Naive thymus-derived CD8-positive, alpha-beta T cell (primary cell): Measurements from ENCODE around the gene SNX19. TPM values are rescaled to one million over a fixed set of nuclear protein-coding genes. Genes with fewer than 3 reads are reported as not detected.

Experiments
- ATAC-seq, 2 donors: fragments of 150-1000 bp; cut with Tn5 transposase in 1 of 2; sonication (Bioruptor Pico), chemical (Tn5 transposase) in 1 of 2; 1 replicate in 1 of 2; 2 replicates in 1 of 2; pipeline ENCODE4 v1.10.0; 2021; ENCODE audit warnings: mild to moderate bottlenecking in 2 of 2, moderate library complexity in 2 of 2
- POLR2A ChIA-PET: fragments of 350-600 bp; sonication (Branson Sonifier 250); formaldehyde crosslinking; loops from one replicate; lab custom pipeline; 2021; ENCODE audit warnings: antibody characterized with exemption; lab: Charles Lee
- DNase-seq, 10 donors: peaks; one replicate each; pipeline versions ENCODE4 v3.0.0 to v3.0.0-alpha.2; 2020 to 2022
- H3K27ac Mint-ChIP-seq, 10 donors: one replicate each; pipeline ENCODE4 v1.8.0; 2020 to 2022; ENCODE audit warnings: mild to moderate bottlenecking in 10 of 10, mixed read lengths in 10 of 10, moderate library complexity in 4 of 10, inconsistent platforms in 1 of 10
- H3K27me3 Mint-ChIP-seq, 5 donors: one replicate each; pipeline ENCODE4 v1.8.0; 2021 to 2022; ENCODE audit warnings: mixed read lengths in 5 of 5
- H3K36me3 Mint-ChIP-seq, 3 donors: one replicate each; pipeline ENCODE4 v1.8.0; 2020 to 2022; ENCODE audit warnings: mixed read lengths in 3 of 3, mild to moderate bottlenecking in 2 of 3, inconsistent platforms in 1 of 3
- H3K4me1 Mint-ChIP-seq, 4 donors: one replicate each; pipeline ENCODE4 v1.8.0; 2021 to 2022; ENCODE audit warnings: mixed read lengths in 4 of 4
- H3K4me3 Mint-ChIP-seq, 10 donors: one replicate each; pipeline ENCODE4 v1.8.0; 2020 to 2022; ENCODE audit warnings: mild to moderate bottlenecking in 10 of 10, mixed read lengths in 10 of 10, moderate library complexity in 6 of 10, inconsistent platforms in 1 of 10
- H3K9me3 Mint-ChIP-seq, 9 donors: one replicate each; pipeline ENCODE4 v1.8.0; 2020 to 2022; ENCODE audit warnings: mixed read lengths in 9 of 9, mild to moderate bottlenecking in 3 of 9, inconsistent platforms in 1 of 9, moderate library complexity in 1 of 9
- polyA plus RNA-seq, 3 donors: library from polyadenylated mRNA; unstranded; fragments of 300-500 nt; fragmentation: Illumina TruSeq; gene quantifications; one replicate each; pipeline ENCODE4 v1.2.3, GENCODE V29; 2021
- total RNA-seq, 8 experiments: library from RNA in 2 of 8; stranded (reverse) in 2 of 8; gene quantifications; one replicate each; pipeline ENCODE4 v1.2.3 and lab custom pipeline; 2021 to 2026

SNX19 gene
- total and polyA plus RNA-seq, 5 experiments from 2014 or later, result 12.9 to 66.7 (median 34.1) TPM

DNA sequence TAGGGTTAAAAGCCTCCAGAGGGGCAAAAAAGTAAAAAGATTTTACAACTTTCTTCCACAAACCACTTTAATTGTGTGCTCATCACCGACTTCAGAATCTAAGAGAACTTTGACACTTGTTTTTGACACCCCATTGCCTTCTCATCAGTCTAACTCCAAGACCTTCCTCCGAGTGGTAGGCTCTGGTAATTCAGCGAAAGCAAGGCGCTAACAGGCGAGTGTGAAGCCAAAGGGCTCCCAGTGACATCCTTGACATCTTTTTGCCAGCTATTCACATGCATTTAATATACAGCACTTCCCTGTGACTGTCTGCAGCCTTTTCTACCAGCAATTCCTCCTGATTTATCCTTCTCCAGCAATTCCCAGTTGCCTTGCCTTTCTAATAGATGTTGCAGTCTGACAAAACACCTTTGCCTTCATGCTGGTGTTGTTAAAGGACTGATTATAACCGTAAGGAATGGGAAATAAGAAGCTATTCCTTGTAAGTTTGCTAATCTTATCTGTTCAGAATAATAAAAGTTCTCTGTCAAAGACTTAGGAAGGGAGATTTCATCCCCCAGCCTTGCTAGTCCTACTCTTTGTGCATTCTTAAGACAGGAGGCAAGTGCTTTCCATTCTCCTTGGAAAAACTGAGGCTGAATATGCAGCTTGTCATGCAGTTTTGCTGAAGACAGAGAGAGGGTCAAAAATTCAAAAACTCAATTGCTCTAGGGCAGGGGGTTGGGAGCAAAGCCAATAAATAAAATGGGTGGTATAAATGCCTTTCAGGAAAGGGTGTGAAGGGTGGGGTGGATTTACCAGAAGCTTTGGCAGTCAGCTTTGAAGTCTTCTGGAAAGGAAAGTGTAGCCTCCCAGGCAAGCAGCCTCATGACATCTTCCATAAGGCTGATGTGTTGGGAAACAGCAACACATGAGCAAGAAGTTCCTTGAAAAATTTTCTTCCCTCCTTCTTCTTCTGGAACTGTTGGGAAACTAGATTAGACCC lies 39.1 kb downstream of the SNX19 start:
- DNase-seq (no peak), ATAC-seq (no peak)
- no peak overlapping the region for H3K4me3 Mint-ChIP-seq
- H3K27ac Mint-ChIP-seq, result peak overlapping the region in 2 of 10 donors; percentile 19 to 29
- H3K9me3 Mint-ChIP-seq, result no peaks in the 10 kb centered on the region
- no peaks in the 10 kb centered on the region for H3K27me3 Mint-ChIP-seq
- peaks cover 0 to 91% (median 12%) of the 10 kb centered on the region in 3 donors for H3K36me3 Mint-ChIP-seq
- POLR2A ChIA-PET, result no interaction called here
- H3K4me1 Mint-ChIP-seq, result peaks cover 0 to 2% (median 0%) of the 10 kb centered on the region in 4 donors

DNA sequence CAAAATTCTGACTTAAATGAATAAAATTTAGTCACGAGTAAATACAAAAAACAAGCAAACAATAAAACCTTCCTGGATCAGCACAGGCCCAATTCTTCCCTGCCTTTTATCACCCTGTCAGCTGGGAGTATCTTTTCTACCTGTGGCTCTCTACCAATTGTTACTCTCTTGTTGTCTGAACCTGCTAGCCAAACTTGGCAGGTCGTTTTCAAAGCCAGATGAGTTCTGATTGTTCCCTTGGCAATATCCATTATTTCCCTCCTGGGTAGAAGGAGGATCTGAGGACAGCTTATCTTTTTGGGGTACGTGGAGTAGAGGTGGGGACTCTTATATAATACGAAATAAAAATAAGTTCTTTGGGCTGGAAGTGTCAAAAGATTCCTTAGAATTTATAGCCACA lies 40.2 kb downstream of the SNX19 start:
- Mint-ChIP-seq H3K4me3 (no peak overlapping the region), H3K27ac (peak overlapping the region in 3 of 10 donors; percentile 6 to 63 (median 60)), H3K36me3 (peaks cover 0 to 88% (median 14%) of the 10 kb centered on the region in 3 donors), H3K27me3 (no peaks in the 10 kb centered on the region), H3K9me3 (no peaks in the 10 kb centered on the region), H3K4me1 (peaks cover 0 to 2% (median 0%) of the 10 kb centered on the region in 4 donors)
- ATAC-seq (no peak), DNase-seq (no peak)
- POLR2A ChIA-PET, result no interaction called here

DNA sequence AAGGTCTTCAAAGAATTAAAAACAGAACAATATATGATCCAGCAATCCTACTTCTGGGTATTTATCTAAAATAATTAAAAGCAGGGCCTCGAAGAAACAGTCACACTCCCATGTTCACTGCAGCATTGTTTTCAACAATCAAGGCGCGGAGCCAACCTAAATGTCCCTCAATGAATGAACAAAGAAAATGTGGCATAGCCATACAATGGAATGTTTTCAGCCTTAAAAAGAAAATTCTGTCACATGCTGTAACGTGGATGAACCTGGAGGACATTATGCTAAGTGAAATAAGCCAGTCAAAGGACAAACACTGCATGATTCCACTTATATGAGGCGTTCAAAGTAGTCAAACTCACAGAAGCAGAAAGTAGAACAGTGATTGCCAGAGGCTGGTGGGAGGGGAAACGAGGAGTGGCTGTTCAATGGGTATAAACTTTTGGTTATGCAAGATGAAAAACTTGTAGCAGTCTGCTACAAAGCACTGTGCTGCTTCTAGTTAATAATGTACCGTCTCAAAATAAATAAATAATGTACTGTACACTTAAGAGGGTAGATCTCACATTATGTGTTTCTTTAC lies 41.2 kb downstream of the SNX19 start:
- DNase-seq (no peak), ATAC-seq (no peak)
- POLR2A ChIA-PET, result no interaction called here
- no peaks in the 10 kb centered on the region for H3K9me3 Mint-ChIP-seq
- no peak overlapping the region for H3K4me3 Mint-ChIP-seq
- H3K27me3 Mint-ChIP-seq, result no peaks in the 10 kb centered on the region
- H3K27ac Mint-ChIP-seq, result peak overlapping the region in 1 of 10 donors; percentile 41
- H3K4me1 Mint-ChIP-seq, result peaks cover 0 to 4% (median 0%) of the 10 kb centered on the region in 4 donors
- peaks cover 0 to 89% (median 14%) of the 10 kb centered on the region in 3 donors for H3K36me3 Mint-ChIP-seq

DNA sequence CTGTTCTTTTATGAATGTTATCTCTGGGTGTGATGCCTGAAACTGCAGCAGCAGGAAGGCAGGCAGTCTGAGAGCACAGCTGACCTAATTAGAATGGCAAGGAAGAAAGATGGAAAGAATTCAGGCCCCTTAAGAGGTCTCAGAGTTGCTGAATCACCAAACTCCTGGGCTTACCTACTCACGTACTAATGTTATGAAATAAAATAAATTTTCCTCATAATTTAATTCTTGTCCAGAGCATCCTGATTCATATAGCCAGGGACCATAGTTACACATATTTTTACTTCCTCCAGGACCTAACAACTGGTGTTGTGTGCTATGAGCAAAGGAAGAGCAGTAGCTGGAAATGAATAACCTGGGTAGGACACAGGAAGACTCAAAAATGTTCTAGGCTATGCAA lies 41.9 kb downstream of the SNX19 start:
- ATAC-seq, result no peak
- H3K27me3 Mint-ChIP-seq, result no peaks in the 10 kb centered on the region
- DNase-seq, result no peak
- peak overlapping the region in 1 of 10 donors; percentile 87 for H3K27ac Mint-ChIP-seq
- H3K9me3 Mint-ChIP-seq, result no peaks in the 10 kb centered on the region
- H3K36me3 Mint-ChIP-seq, result peaks cover 0 to 89% (median 13%) of the 10 kb centered on the region in 3 donors
- H3K4me1 Mint-ChIP-seq, result peaks cover 0 to 4% (median 0%) of the 10 kb centered on the region in 4 donors
- H3K4me3 Mint-ChIP-seq, result no peak overlapping the region
- POLR2A ChIA-PET, result no interaction called here

DNA sequence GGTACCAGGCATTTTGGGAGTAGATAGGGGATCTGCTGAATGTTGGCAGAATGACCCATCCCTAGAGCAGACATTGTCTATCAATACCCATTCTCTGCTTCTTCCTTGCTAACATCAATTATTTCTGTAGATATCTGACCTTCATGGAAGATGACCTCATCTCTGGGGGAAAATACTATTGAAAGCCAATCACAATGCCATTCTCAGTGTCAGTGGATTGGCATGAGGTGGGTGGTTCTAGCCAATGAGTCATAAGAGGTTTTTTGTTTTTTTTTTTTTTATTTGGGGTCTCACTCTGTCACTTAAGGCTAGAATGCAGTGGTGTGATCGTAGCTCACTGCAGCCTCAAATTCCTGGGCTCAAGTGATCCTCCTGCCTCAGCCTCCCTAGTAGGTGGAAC lies 42.5 kb downstream of the SNX19 start:
- Mint-ChIP-seq H3K4me1 (peaks cover 0 to 4% (median 0%) of the 10 kb centered on the region in 4 donors), H3K4me3 (no peak overlapping the region), H3K27me3 (no peaks in the 10 kb centered on the region), H3K36me3 (peaks cover 0 to 86% (median 13%) of the 10 kb centered on the region in 3 donors), H3K9me3 (no peaks in the 10 kb centered on the region), H3K27ac (peak overlapping the region in 2 of 10 donors; percentile 12 to 52)
- ATAC-seq (no peak), DNase-seq (no peak)
- POLR2A ChIA-PET, result no interaction called here

DNA sequence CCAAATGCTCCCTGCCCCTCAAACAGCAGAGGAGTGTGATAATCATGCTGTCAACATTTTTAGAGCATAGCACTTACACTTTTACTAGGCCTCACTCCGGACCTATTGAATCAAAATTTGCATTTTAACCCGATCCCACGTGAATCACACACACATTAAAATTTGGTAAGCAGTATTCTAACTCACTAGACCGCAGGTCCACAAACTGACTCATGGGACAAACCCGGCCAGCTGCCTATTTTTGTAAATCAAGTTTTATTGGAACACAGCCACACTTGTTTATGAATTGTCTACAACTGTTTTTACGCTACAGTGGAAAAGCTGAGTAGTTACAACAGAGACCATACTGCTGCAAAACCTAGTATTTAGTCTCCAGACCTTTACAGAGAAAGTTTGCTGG lies 43.3 kb downstream of the SNX19 start:
- H3K4me3 Mint-ChIP-seq, result no peak overlapping the region
- no peak for DNase-seq
- peak overlapping the region in 2 of 10 donors; percentile 3 to 29 for H3K27ac Mint-ChIP-seq
- POLR2A ChIA-PET, result no interaction called here
- H3K9me3 Mint-ChIP-seq, result no peaks in the 10 kb centered on the region
- H3K27me3 Mint-ChIP-seq, result no peaks in the 10 kb centered on the region
- peaks cover 0 to 78% (median 11%) of the 10 kb centered on the region in 3 donors for H3K36me3 Mint-ChIP-seq
- ATAC-seq, result no peak
- H3K4me1 Mint-ChIP-seq, result peaks cover 0 to 4% (median 0%) of the 10 kb centered on the region in 4 donors

DNA sequence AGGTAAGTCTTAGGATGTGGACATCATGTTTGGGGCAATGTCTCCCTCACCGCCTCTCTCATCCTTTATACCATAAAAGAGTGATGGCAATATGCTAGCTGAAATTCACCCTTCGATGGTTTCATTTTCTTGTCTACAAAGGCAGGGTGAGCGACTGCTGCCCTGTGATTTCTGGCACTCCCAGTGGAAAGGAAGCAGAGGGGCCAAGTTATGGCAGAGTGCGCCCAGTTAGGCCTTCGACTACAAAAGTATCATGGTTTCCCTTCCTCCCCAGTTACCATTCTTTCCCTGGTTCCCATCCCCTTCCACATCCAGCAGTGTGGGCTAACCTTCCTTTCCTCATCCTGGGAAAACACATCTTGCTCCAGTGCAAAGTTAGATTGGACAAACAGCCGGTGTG lies 43.8 kb downstream of the SNX19 start:
- Mint-ChIP-seq H3K27ac (peak overlapping the region in 2 of 10 donors; percentile 4 to 29), H3K27me3 (no peaks in the 10 kb centered on the region), H3K4me3 (no peak overlapping the region), H3K9me3 (no peaks in the 10 kb centered on the region), H3K4me1 (peaks cover 0 to 4% (median 0%) of the 10 kb centered on the region in 4 donors), H3K36me3 (peaks cover 0 to 76% (median 8%) of the 10 kb centered on the region in 3 donors)
- no peak for DNase-seq
- ATAC-seq, result no peak
- POLR2A ChIA-PET, result no interaction called here

DNA sequence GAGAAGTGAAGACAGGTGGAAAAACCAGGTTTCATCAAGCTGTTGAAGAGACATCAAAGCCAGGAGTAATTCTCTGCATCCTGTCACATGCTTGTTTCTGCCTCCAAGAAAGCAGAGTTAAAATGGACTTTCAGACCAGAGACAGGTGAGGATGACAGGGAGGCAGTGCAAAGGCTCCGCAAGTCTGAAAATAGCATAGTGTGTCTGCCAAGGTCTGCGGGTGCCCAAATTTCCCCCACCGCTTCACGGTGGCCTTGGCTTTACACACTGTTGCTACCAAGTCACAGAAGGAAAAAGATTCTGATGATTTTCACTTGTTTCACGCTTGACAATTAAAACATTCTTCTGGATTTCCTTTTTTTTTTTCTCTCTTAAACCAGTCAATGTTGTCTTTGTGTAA lies 44.2 kb downstream of the SNX19 start:
- no peak for ATAC-seq
- Mint-ChIP-seq H3K27ac (peak overlapping the region in 1 of 10 donors; percentile 50), H3K36me3 (peaks cover 0 to 74% (median 6%) of the 10 kb centered on the region in 3 donors), H3K4me3 (no peak overlapping the region), H3K9me3 (no peaks in the 10 kb centered on the region), H3K27me3 (no peaks in the 10 kb centered on the region), H3K4me1 (peaks cover 0 to 4% (median 0%) of the 10 kb centered on the region in 4 donors)
- POLR2A ChIA-PET, result no interaction called here
- DNase-seq, result no peak

DNA sequence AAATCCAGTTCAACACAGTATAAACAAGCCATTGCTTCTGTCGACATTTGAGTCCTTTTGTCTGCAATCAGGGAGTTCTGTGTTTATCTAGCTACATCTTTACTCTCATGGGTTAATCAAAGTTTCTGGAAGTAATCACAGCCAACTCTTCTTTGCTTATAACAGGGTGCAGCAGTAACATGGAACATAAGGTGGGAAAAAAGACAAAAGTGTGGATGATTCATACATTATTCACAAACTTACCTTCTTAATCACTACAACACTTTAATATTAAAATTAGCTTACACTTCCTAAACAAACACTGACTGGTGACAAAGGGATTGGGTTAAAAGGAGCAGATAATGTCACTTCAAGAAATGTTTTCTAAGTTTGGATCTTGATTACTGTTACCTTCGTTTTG lies 44.7 kb downstream of the SNX19 start:
- peaks cover 0 to 4% (median 0%) of the 10 kb centered on the region in 4 donors for H3K4me1 Mint-ChIP-seq
- DNase-seq (no peak), ATAC-seq (no peak)
- no peaks in the 10 kb centered on the region for H3K27me3 Mint-ChIP-seq
- peaks cover 0 to 69% (median 6%) of the 10 kb centered on the region in 3 donors for H3K36me3 Mint-ChIP-seq
- peak overlapping the region in 2 of 10 donors; percentile 21 to 50 for H3K27ac Mint-ChIP-seq
- H3K9me3 Mint-ChIP-seq, result no peaks in the 10 kb centered on the region
- no peak overlapping the region for H3K4me3 Mint-ChIP-seq
- POLR2A ChIA-PET, result no interaction called here

DNA sequence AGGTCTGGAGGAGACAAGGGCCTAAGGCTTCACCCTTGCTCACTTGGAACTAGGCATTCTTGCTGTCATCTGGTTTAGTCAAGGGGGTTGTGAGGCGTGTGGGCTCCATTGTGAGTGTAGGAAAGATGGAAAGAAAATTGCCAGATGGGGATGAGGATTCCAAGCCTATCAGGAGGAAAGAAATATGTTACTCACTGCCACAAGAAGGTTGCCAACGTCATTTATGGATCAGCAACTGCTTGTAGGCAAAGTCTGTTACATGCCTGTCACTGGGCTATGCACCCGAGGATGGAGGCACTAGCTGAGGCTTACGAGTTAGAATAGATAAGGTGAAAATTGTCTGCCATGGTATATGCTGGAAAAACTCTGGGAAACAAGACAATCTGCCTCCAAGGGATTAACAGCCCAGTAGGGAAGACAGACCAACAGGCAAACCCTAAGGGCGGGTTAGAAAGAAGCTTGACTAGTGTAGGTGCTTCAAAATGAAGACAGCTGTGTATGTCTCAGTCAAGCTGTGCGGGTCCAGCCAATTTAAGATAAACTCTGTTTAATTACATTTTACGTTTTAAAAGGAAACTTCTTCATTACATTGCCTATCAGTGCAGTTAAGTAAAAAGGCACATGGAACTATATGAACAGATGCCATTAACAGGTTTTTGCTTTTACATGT lies 47.4 kb downstream of the SNX19 start:
- ATAC-seq (no peak), DNase-seq (no peak)
- no peaks in the 10 kb centered on the region for H3K27me3 Mint-ChIP-seq
- POLR2A ChIA-PET, result no interaction called here
- H3K9me3 Mint-ChIP-seq, result no peaks in the 10 kb centered on the region
- no peak overlapping the region for H3K4me3 Mint-ChIP-seq
- peaks cover 0 to 4% (median 0%) of the 10 kb centered on the region in 4 donors for H3K4me1 Mint-ChIP-seq
- H3K27ac Mint-ChIP-seq, result peak overlapping the region in 1 of 10 donors; percentile 17
- H3K36me3 Mint-ChIP-seq, result peaks cover 0 to 43% (median 6%) of the 10 kb centered on the region in 3 donors

DNA sequence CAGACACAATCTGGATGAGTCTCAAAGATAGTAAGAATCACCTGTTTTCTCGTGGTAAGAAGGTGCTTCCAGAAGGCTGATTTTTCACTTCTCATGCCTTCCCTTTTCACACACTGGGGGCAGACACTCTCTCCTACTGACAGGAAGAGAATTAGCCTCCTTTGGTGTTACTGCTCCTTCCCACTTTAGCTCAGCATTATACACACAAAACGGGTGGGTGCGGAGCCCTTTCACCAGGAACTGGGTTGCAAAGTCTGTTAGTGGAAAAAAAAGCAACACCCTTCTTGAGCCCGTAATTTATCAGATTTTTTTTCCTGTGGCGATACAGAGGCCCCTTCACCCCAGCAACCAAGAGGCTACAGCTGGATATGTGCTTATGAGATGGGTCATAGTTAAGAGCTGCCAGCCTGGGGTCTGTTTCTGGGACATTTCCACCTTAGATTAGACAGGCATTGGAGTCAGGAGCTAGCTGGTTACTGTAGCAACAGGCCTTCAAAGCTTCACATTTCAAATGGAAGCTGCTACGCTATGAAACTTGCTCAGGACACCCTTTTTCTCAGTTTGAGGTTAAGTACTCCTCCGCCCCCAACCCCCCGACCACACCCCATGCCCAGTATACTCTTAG lies 48.1 kb downstream of the SNX19 start:
- Mint-ChIP-seq H3K36me3 (peaks cover 0 to 37% (median 6%) of the 10 kb centered on the region in 3 donors), H3K4me3 (no peak overlapping the region), H3K9me3 (no peaks in the 10 kb centered on the region), H3K4me1 (peaks cover 0 to 4% (median 0%) of the 10 kb centered on the region in 4 donors), H3K27ac (no peak overlapping the region), H3K27me3 (no peaks in the 10 kb centered on the region)
- ATAC-seq (no peak), DNase-seq (no peak)
- POLR2A ChIA-PET, result no interaction called here

DNA sequence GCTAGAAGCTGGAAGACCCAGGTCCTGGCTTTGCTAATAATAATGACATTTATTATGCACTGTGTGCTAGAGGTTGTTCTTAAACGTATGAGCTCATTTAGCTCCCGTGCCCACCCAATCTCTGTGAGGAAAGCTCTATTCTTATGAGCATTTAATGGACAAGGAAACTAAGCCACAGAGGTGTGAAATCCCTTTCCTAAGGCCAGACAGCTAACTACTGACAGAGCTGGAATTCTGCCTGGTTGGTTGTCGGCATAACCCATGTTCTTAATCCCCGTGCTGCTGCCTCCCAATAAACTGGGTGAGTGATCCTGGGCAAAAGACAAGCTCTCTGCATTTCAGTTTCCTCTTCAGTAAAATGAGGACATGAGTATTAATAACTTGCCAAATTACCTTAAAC lies 49.4 kb downstream of the SNX19 start:
- no peaks in the 10 kb centered on the region for H3K9me3 Mint-ChIP-seq
- no peak overlapping the region for H3K27ac Mint-ChIP-seq
- H3K4me1 Mint-ChIP-seq, result peaks cover under 1 to 8% (median 4%) of the 10 kb centered on the region in 4 donors
- peaks cover 0 to 31% (median 3%) of the 10 kb centered on the region in 3 donors for H3K36me3 Mint-ChIP-seq
- ATAC-seq (no peak), DNase-seq (no peak)
- POLR2A ChIA-PET, result no interaction called here
- no peak overlapping the region for H3K4me3 Mint-ChIP-seq
- H3K27me3 Mint-ChIP-seq, result no peaks in the 10 kb centered on the region
